ENCODE measurements around the gene AHDC1.

GRCh38 chr1:27648602-27649305 is 44.8 kb upstream of the AHDC1 start:
- TF ChIP-seq POLR2AphosphoS5 (IDR thresholded peaks at IDR 0.05) (no peak), CTCF (IDR thresholded peaks at IDR 0.05) (no peak), POLR2A (IDR thresholded peaks at IDR 0.05) (no peak), EP300 (IDR thresholded peaks at IDR 0.05) (no peak)

All from sigmoid colon (tissue), 4 donors.